A549 (cell line): ENCODE data around the gene NKX6-2.

Source experiments
- CTCF ChIP-seq: fragments of >200 bp; sonication (Bioruptor Twin); formaldehyde crosslinking; IDR thresholded peaks from 3 replicates; pipeline ENCODE4 v1.5.1; 2016
- POLR2A ChIP-seq: IDR thresholded peaks from 2 replicates; pipeline ENCODE4 v1.6.1; 2012; ENCODE audit warnings: mild to moderate bottlenecking, low read length
- POLR2AphosphoS2 ChIP-seq: conservative IDR thresholded peaks from 2 replicates; pipeline ENCODE4 v1.6.1; 2012; ENCODE audit warnings: low read length, improper control_type of control experiment, inconsistent platforms
- TF ChIP-seq, protein P1 (sequence below): IDR thresholded peaks from 2 replicates; pipeline ENCODE4 v1.6.1; 2012

DNA sequence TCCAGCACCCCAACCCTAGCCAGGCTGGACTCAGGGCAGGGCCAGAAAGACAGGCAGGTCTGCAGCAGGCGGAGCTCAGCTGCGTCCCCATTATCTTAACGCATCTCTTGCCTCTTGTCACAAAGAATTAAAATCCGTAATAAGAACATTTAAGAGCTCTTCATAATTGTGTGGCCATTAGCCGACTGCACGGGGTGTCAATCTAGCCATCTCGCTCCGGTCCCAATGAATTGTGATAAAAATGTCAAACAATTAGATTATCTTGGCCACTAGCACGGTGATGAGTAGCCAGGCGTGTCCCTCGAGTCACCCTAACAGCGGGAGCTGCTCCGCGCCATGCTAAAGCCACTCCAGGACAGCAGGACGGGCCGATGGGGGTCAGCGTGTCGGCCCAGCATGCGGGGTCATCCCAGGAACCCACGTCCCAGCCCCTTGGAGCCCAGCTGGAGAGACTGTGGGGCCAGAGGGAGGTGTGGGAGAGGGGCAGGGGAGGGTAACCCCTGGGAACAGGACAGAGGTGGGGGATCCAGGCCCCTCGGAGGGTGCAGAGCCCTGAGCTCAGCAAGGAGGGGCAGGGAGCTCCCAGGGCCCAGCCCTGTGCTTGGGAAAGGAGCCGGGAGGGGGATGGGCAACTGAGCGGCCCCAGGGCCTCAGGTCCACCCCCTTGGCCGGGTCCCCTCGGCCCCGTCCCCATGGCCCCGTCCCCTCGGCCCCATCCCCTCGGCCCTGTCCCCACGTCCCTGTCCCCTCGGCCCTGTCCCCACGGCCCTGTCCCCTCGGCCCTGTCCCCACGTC, 17.7 kb upstream of the NKX6-2 start:
- no peak for TF ChIP-seq CTCF
- no peak for TF ChIP-seq POLR2AphosphoS2
- no peak for TF ChIP-seq POLR2A
- TF ChIP-seq, protein P1, sequence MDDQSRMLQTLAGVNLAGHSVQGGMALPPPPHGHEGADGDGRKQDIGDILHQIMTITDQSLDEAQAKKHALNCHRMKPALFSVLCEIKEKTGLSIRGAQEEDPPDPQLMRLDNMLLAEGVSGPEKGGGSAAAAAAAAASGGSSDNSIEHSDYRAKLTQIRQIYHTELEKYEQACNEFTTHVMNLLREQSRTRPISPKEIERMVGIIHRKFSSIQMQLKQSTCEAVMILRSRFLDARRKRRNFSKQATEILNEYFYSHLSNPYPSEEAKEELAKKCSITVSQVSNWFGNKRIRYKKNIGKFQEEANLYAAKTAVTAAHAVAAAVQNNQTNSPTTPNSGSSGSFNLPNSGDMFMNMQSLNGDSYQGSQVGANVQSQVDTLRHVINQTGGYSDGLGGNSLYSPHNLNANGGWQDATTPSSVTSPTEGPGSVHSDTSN, result no peak
